ENCODE measurements around the gene MRPL48.

DNA sequence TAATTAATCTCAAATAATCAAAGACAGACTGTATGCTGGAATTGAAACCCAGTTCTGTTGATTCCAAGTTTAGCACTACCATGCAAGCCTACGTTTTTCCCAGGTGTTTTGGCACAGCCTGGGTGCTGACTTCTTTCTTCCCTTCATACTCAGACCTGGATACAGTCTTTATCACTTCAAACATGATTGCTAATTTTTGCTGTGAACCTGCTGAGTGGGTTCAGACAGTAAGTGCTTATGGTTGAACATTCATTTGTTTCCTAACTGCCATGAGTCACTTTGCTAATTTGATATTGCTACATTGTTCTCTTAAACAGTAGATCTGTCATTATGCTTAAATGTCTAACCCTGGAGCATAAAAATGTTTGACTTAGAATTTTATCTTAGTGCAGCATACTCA, 101.3 kb downstream of the MRPL48 start:
- TF ChIP-seq, protein P1, sequence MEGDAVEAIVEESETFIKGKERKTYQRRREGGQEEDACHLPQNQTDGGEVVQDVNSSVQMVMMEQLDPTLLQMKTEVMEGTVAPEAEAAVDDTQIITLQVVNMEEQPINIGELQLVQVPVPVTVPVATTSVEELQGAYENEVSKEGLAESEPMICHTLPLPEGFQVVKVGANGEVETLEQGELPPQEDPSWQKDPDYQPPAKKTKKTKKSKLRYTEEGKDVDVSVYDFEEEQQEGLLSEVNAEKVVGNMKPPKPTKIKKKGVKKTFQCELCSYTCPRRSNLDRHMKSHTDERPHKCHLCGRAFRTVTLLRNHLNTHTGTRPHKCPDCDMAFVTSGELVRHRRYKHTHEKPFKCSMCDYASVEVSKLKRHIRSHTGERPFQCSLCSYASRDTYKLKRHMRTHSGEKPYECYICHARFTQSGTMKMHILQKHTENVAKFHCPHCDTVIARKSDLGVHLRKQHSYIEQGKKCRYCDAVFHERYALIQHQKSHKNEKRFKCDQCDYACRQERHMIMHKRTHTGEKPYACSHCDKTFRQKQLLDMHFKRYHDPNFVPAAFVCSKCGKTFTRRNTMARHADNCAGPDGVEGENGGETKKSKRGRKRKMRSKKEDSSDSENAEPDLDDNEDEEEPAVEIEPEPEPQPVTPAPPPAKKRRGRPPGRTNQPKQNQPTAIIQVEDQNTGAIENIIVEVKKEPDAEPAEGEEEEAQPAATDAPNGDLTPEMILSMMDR (IDR thresholded peaks at IDR 0.05): no peak
- no peak for TF ChIP-seq POLR2A (IDR thresholded peaks at IDR 0.05)
- TF ChIP-seq POLR2AphosphoS5 (IDR thresholded peaks at IDR 0.05; ENCODE audit: insufficient read depth in 1 of 2, low read depth in 1 of 2): no peak

Measured in vagina (tissue), 2 donors.